ENCODE results near the gene ZDHHC8.

The ZDHHC8 gene

DNA sequence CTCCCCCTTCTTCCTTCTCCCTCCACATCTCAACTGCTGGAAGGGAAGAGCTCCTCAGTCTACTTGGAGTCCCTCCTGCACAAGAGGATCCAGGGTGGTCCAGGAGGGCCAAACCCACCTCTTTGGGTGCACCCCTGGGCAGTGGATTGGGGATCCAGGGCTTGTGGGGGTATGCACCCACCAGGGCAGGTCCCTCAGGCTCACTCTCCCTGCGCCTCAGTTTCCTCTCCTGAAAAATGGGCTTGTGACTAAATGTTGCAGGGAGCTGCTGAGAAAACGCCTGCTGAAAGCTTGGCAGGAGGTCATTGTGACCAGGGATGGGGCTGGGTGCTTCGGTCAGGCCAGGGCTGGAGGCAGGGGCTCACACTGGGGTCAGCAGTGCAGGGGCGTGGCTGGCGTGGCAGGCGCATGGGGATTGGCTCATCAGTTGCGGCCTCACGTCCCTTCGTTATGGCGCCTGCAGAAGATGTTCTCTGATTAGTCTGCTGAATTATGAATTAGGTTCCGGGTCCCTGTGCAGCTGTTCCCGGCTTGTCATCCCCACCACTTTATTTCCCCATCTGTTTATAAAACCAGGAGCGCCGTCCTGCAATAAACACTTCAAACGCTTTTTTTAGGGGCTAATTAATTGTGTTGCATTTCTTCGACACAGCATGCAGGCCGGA, 44.9 kb downstream of the ZDHHC8 start:
- in situ Hi-C loops (cut with MboI; ENCODE audit: low sequenced_read_pairs) = no loop called here

- in situ Hi-C loops (cut with MboI; ENCODE audit: low sequenced_read_pairs) = no loop called here
Observed at GRCh38 chr22:20177217-20177911, 45.8 kb downstream of the ZDHHC8 start.

DNA sequence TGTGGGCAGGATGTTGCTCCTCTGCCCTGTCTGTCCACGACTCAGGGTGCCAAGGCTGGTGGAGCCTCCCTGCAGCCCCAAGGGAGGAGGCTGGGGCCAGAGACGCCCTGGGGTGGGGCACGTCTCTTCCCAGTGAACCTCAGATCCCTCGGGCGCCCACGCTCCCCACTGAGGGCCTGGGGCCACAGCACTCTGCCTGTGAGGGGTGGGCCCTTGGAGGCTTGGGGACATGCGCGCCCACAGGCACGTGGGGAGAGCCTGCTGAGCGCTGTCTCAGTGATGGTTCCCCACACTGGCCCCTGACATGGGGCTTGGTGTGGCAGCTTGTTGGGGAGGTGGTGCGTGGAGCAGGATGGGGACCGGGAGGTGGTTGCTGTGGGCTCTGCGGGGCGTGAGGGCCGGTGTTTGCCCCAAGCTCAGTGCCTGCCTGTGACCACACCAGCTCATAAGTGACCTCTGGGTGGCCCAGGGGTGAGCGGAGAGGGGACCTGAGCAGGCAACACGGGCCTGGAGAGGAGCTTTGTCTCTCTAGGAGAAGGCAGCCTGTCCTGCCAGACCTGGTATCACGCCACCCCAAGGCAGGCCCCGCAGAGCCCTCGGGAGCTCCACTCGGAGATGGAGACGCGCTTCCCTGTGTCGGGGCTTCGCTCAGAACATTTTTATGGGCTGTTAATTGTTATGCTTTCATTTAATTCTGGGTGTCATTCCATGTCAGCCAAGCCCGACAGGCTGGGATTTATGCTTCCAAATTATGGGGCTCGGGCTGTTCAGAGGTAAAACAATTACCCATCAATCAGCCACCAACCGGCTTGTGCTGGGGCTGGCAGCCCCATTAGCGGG, 46.7 kb downstream of the ZDHHC8 start:
- in situ Hi-C loops (cut with MboI; ENCODE audit: low sequenced_read_pairs) = no loop called here

DNA sequence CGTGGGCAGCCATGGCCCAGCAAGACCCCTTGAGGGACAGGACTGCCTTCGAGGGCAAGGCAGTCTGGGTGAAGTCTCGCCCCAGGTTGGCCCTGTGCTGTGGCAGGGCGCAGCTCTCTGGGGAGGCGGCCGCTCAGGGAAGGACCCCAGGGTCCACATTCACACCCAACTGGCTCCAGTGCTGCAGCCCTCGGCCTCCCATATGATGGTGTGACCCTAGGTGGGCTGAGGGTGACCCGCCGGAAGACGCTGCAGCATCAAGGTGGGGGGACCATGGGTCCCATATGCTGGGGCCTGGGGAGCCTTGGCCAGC, 47.3 kb downstream of the ZDHHC8 start:
- in situ Hi-C loops (cut with MboI; ENCODE audit: low sequenced_read_pairs) = no loop called here

GRCh38 chr22:20179455-20180244, 48.0 kb downstream of the ZDHHC8 start:
- in situ Hi-C loops (cut with MboI; ENCODE audit: low sequenced_read_pairs) = no loop called here

- in situ Hi-C loops (cut with MboI; ENCODE audit: low sequenced_read_pairs) = no loop called here
Observed at GRCh38 chr22:20180245-20180630, 48.6 kb downstream of the ZDHHC8 start.

- in situ Hi-C loops (cut with MboI; ENCODE audit: low sequenced_read_pairs) = no loop called here
Observed at GRCh38 chr22:20180640-20181039, 49.0 kb downstream of the ZDHHC8 start.

DNA sequence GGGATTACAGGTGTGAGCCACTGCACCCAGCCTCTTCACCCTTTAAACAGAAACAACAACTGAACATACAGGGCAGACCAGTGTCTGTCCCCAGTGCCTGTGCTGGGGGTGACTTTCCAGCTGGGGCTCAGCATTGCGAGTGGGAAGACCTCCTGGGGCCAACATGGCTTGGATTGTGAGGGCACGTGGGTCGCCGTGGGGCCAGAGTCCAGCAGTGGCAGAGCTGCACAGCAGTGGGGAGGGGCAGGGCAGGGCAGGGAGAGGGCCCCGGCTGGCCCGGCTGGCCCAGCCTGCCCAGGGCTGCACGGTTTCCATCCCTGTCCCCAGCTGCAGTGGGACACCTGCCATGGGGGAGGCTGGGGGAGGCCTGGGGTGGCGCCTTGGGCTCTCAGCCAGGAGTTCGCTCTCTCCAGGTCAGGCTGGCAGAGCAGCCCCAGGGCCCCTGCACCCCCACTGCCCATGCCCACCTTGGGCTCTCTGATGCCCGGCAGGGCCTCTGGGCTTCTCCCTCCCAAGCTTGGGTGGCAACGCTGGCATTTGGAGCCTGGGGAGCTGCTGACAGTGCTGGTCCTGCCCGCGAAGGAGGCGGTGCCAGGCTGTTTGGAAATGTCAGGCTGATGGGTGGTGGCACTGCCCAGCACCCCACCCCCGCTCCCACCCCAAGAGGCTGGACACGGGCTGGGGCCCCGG, 49.7 kb downstream of the ZDHHC8 start:
- in situ Hi-C loops (cut with MboI; ENCODE audit: low sequenced_read_pairs) = no loop called here

DNA sequence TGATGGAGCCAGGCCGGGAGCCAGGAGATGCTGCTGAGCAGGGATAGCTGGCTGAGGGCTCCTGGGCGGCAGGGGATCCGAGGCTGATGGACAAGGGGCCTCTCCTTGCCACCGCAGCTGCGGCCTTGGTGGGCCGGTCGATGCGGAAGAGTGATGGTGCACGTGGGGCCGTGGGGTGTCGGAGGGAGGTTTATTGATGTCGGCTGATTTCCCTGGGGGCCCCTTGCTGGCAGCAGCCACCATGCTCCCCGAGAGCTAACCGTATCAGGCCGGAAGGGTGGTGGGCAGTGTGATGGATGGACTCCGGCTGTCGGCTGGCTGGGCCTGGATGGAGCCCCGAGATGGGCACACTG, 50.3 kb downstream of the ZDHHC8 start:
- in situ Hi-C loops (cut with MboI; ENCODE audit: low sequenced_read_pairs) = no loop called here

DNA sequence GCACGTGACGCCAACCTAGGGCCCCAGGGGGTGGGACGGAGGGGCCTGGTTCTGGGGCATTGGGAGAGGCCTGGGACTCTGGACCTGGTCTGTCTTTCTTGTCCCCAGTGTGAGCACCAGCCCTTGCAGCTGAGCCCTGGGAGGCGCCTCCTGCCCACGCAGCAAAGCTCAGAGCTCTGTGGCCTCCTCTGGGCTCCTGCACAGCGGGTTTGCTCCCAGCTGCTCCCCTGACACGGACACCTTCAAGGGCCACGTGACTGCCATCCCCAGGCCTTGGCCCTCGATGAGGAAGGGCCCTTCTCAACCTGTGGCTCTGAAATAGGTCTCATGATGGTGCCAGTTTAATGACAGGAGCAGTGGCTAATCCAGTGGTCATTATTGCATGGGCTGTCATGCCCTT, 50.8 kb downstream of the ZDHHC8 start:
- in situ Hi-C loops (cut with MboI; ENCODE audit: low sequenced_read_pairs) = no loop called here

GRCh38 chr22:20183101-20183500, 51.5 kb downstream of the ZDHHC8 start:
- in situ Hi-C loops (cut with MboI; ENCODE audit: low sequenced_read_pairs) = no loop called here

- in situ Hi-C loops (cut with MboI; ENCODE audit: low sequenced_read_pairs) = no loop called here
Observed at GRCh38 chr22:20183823-20184222, 52.2 kb downstream of the ZDHHC8 start.

DNA sequence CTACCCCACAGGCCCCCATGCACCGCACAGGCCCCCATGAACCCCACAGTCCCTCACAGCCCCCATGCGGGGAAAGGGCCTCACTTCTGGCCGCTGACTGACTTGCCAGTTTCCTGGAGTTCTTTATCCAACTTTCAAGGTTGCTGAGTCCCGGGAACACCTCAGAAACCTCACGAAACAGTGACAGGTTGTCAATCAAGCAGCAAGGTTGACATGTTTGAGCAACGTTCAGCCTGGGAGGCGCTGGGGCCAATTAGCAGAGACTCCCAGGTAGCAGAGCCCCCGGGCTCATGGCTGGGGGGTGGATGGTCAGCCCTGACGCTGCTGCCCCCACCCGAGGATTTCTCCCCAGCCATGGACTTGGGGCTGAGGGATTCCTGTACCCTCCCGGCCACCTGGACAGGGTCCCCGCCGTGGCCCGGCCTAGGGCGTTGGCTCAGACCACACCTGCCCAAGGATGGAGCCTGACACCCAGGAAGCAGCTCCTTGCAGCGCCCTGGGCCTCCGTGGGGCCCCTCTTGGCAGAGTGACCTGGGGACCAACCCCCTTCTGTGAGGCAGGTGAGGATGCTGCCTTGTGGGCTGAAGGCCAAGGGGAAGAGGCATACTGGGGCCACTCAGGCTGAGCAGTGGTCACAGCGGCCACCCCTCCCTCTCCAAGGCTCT, 53.0 kb downstream of the ZDHHC8 start:
- in situ Hi-C loops (cut with MboI; ENCODE audit: low sequenced_read_pairs) = no loop called here

DNA sequence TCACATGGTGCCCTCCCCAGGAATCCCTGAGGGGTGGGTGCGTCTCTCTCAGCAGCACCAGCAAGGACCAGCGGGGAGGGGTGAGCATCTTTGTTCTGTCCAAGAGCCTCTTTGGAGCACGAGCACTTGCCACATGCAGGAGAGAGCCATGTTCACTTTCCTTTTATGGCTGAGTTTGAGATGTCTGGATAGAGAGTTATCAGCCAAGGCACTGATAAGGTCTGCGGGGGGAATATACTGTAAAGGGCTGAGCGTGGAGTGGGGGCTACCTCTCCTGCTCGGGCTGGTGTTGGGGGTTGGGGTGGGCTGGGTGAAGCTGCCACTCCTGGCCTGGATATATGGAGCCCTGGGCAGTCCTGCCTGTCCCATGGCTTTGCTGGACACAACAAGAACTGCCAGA, 54.1 kb downstream of the ZDHHC8 start:
- in situ Hi-C loops (cut with MboI; ENCODE audit: low sequenced_read_pairs) = no loop called here

- in situ Hi-C loops (cut with MboI; ENCODE audit: low sequenced_read_pairs) = no loop called here
Observed at GRCh38 chr22:20186183-20186870, 54.7 kb downstream of the ZDHHC8 start.

DNA sequence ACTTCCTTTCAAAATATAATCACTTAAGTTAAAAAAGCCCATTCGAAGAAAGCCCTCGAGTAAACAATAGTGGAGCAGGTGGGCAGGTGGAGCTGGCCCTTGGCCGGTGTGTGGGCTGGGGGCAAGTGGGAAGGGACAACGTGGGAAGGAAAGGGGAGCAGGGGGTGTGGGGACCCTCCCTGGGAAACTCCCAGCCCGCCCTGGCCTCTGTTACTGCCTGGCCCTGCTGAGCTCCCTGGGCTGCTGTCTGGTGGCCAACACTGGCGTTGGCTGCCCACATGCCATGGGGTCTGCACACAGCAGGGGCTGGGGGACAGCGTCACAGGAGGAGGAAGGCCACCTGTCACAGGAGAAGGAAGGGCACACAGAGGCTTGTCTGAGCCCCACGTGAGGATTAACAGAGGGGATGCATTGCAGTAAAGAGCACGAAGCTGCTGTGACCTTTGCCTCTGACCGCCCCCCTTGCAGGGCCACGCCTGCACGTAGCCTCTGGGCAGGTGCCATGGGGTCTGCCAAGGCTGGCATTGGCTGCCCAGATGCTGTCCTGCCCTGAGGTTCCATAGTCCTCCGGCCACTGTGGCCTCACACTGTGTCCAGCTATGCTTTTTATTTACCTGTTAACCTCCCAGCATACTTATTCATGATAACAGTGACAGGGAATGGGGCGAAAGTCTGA, 55.4 kb downstream of the ZDHHC8 start:
- in situ Hi-C loops (cut with MboI; ENCODE audit: low sequenced_read_pairs) = no loop called here

- in situ Hi-C loops (cut with MboI; ENCODE audit: low sequenced_read_pairs) = no loop called here
Observed at GRCh38 chr22:20187777-20188566, 56.4 kb downstream of the ZDHHC8 start.

GRCh38 chr22:20188567-20188877, 56.9 kb downstream of the ZDHHC8 start:
- in situ Hi-C loops (cut with MboI; ENCODE audit: low sequenced_read_pairs) = no loop called here
